RKO (cell line): Measurements from ENCODE around the gene GLS2.
"Not testable (repeated sequence)": the region's sequence is repeated elsewhere in the genome, so short reads cannot be mapped to it uniquely, and the experiment has no call there.

Experiments used
- DNase-seq: peaks from one replicate; pipeline ENCODE4 v3.0.0-alpha.2; 2016; ENCODE audit warnings: low spot score

GLS2 gene

GRCh38 chr12:56493409-56494105 lies 5.6 kb upstream of the GLS2 start:
- not testable (repeated sequence) for DNase-seq

- DNase-seq: no peak
Observed at GRCh38 chr12:56490360-56490759, 2.4 kb upstream of the GLS2 start.

DNA sequence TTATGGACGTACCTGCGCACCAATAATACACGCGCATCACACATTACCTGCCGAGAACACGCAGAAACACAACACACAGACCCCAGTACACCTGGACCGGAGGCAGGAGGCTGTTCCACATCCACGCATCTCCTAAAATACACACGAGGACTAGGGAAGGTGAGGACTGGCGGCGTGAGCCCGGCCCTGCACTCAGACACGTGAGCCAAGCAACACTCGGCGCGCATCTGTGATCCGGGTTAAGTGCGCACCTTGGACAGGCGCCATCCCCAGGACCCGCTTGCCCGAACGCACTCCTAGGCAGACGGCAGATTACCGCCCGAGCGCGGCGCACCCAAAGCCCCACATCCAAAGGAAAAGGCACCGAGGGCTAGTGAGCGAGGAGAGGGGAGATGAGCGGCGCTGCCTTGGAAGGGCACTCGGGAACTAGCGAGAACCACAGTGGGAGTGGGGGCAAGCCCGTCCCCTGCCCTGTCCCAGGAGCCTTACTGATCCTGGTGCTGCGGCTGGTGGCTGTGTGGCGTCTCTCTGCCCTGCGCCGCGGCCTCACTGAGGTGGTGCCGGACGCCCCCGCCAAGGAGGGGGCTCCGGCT lies 417 bp downstream of the GLS2 start:
- peak; percentile 56 for DNase-seq

DNA sequence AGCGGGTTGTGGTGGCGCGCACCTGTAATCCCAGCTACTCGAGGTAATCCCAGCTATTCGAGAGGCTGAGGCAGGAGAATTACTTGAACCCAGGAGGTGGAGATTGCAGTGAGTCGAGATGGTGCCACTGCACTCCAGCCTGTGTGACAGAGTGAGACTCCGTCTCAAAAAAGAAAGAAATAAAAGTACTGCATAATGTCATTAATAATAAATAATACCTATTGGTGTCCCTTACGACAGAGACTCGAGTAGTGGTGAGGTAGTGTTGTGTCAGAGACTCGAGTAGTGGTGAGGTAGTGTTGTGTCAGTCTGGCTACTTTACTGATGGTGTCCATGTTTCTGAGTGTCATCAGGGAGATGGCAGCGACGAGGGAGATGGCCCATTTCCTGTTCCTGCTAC lies 1.3 kb downstream of the GLS2 start:
- DNase-seq: no peak

GRCh38 chr12:56484566-56484965 lies 3.4 kb downstream of the GLS2 start:
- no peak for DNase-seq

DNA sequence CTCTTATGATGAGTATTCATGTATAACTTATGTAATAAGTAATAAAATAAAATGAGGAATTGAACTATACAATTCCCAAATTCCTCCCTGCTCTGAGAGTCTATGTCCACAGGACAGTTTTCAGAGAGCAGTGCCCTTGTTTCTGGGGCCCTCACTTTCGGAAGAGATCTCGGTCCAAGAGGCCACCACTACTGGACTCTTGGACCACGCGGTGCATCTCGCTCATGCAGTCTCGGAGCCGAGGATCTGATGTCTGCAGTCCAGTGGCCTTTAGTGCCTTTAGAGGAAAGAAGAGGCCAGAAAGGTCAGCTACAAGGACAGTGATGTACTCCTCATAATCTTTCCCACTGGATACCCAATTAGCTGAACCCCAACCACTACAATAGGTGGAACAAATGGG lies 8.3 kb downstream of the GLS2 start:
- DNase-seq: no peak

DNA sequence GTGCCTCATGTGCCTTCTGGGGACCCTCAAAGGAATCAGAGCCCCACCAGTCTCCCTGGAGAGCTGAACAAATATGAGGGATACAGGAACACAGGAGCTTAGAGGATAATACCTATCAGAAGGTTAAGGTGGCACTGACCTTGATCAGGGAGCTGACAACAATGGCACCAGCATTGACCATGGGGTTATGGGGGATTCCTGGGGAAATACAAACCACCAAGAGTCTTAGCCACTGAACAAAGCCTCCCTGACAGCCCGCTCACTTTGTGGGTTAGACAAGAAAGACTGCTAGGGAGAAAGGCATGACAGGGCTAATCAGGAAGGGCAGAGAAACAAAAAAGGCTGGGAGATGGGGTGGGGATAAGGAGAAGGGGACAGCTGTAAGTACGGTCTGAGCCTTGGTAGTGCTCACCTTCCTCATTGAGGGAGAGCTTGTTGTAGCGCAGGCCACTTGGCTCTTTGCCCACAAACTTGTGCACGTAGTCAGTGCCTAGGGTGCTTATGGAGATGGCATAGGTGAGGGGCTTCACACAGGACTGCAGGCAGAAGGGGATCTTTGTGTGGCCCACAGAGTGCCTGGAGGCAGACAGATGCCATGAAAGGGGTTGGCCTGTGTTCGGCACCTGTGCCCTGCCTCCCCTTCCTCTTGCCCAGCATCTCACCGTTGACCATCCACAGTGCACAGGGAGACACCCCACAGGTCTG lies 10.3 kb downstream of the GLS2 start:
- no peak for DNase-seq

DNA sequence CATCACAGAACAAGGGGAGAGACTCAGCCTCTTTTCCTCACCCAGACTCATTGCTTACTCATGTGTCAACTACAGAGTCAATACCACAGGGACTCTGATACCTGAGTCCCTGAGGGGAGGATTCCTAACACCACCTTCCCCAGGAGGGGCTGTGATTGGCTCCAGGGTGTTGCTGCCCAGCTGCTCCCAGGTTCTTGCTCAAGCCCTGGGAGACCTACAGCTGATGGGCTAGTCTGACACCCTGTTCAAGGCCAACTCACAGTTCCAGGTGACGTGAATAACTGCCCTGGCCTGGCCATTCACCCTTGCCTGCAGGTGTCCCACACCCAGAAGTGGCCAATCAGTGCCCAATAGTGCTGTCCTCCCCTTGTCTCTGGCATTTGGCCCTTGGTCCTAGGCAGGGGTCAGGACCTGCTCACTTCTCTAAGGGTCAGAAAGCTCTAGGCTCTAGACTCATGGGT lies 11.0 kb downstream of the GLS2 start:
- DNase-seq: no peak

- DNase-seq: no peak
Observed at GRCh38 chr12:56476143-56476542, 11.8 kb downstream of the GLS2 start.

DNA sequence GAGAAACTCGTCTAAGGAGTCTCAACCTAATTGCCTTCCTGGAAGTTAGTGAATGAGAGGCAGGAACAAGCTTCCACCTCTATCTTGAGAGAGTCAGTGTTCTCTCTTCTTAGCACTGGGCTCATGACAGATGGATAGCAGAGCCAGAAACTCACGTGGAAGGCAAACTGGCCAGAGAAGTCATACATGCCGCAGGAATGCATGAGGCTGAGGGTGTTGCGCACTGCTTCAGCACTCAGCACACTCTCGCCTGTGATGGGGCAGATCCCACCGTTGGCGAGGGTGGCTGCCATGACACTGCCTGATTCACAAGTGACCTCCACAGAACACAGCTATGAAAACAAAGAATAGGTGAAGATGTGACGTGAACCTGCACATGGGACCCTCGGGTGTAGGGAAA lies 13.6 kb downstream of the GLS2 start:
- no peak for DNase-seq

DNA sequence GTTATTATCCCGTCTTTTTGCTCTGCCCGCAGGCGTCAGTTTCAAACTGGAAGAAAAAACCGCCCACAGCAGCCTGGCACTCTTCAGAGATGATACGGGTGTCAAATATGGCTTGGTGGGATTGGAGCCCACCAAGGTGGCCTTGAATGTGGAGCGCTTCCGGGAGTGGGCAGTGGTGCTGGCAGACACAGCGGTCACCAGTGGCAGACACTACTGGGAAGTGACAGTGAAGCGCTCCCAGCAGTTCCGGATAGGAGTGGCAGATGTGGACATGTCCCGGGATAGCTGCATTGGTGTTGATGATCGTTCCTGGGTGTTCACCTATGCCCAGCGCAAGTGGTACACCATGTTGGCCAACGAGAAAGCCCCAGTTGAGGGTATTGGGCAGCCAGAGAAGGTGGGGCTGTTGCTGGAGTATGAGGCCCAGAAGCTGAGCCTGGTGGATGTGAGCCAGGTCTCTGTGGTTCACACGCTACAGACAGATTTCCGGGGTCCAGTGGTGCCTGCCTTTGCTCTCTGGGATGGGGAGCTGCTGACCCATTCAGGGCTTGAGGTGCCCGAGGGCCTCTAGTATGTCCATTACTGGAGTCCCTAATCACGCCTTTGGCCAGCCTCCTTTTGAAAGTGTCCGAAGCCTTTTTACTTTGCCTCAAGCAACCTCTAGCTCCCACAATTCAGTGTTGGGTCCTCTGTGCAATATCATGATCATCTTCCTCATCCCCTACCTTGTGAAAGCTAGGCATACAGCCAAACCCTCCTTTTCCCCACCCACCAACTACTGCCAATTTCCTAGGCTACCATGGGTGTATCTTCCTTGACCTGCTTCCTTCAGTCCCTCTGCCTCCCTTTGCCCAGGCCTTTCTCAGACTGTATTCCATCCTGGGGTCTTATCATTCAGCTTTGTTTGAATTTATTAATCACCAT lies 18.7 kb downstream of the GLS2 start:
- DNase-seq: peak; percentile 62

- DNase-seq: peak; percentile 95
Observed at GRCh38 chr12:56468216-56469006, 19.6 kb downstream of the GLS2 start, which contains the start of gene SPRYD4. TSS of gene SPRYD4 (plus strand) at chr12:56468578. CDS start at chr12:56468592, 14 bp downstream.

- no peak for DNase-seq
Observed at GRCh38 chr12:56462565-56462964, 25.4 kb downstream of the GLS2 start.

GRCh38 chr12:56461235-56462159 lies 26.5 kb downstream of the GLS2 start:
- peak; percentile 75 for DNase-seq

GRCh38 chr12:56457817-56458216 lies 30.1 kb downstream of the GLS2 start:
- no peak for DNase-seq

DNA sequence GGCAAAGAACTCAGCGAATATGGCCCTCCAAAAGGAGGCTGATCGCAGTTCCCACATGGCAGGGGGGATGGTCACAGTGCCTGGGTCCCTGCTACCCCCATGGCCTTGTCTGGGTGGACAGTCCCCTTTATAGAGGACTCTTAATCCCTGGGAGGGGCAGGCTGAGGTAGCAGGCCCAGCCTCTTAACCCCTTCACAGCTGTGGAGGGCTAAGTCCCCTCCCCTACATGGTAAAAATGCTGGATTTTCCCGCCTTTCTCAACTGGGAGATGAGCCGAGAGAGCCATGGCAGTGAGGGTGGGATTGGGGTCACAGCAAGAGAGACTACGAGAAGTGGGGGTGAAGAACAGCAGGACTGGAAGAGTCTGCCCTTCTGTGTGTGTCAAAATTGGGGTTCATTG lies 33.4 kb downstream of the GLS2 start, which contains the start of gene MIP:
MIP (minus strand) TSS at position 101 of the 400 bp plus-strand sequence; CDS start at position 57, 44 bp downstream.
- DNase-seq: no peak

DNA sequence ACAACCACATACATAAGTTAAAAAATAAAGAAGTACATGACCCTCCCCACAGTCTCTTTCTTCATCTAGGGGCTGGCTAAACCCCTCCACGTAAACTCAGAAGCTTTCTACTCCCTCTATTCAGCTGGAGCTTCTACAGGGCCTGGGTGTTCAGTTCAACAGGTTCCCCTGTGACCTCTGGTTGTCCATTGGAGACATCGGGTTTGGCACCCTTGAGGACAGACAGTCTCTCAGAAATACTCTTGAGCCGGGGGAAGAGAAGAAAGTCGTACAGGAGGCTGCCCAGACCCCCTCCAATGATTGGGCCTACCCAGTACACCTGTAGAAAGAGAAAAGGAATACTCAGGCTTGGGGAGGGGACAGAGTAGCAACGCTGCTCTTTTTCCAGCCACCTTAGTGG lies 36.8 kb downstream of the GLS2 start:
- no peak for DNase-seq

DNA sequence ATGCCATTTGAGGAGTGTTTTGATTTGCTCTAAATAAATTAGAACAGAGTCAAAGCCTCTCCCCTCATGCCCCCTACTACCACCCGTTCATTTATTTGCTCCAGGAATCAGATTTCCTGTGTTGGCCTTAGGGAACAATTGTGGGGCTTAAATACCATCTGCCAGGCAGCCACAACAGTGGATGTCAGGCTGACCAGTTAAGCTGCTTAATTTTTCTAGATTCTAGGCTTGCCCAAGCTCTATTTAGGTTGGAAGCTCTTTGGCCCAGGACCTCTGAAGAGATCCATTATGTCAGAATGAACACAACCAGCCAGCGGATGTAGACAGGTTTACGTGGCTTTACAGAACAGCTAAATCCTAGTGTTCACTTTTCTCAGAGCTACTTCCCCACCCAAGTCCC lies 37.7 kb downstream of the GLS2 start:
- no peak for DNase-seq

DNA sequence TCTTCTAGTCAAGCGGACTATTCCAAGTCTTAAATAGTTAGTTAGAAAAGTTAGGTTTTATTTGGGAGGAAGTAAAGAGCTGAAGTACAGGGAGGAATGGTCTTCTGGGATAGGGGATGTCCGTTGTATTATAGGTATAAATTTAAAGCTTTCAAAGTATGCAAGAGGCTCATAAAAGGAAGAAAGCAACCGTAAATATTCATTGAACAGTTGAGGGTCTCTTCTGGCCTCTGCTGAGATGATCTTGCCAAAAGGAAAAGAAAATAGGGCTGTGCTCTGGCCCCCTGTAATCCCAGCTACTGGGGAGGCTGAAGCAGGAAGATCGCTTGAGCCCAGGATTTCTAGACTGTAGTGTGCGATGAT lies 38.4 kb downstream of the GLS2 start:
- no peak for DNase-seq
